ENCODE measurements around the gene ELMO3.

DNA sequence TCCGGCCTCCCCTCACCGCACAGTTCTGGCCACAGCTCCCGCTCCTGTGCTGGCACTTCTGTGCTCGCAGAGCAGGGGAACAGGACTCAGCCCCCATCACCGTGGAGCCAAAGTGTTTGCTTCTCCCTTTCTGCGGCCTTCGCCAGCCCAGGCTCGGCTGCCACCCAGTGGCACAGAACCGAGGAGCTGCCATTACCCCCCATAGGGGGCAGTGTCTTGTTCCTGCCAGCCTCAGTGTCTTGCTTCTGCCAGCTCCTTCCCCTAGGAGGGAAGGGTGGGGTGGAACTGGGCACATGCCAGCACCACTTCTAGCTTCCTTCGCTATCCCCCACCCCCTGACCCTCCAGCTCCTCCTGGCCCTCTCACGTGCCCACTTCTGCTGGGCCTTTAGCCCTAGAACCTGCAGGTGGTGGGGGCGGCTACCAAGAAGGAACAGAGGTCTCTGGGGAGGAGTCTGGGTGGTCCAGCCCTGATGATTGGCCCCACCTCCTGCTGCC lies 645 bp upstream of the ELMO3 start:
- TF ChIP-seq, protein P1, sequence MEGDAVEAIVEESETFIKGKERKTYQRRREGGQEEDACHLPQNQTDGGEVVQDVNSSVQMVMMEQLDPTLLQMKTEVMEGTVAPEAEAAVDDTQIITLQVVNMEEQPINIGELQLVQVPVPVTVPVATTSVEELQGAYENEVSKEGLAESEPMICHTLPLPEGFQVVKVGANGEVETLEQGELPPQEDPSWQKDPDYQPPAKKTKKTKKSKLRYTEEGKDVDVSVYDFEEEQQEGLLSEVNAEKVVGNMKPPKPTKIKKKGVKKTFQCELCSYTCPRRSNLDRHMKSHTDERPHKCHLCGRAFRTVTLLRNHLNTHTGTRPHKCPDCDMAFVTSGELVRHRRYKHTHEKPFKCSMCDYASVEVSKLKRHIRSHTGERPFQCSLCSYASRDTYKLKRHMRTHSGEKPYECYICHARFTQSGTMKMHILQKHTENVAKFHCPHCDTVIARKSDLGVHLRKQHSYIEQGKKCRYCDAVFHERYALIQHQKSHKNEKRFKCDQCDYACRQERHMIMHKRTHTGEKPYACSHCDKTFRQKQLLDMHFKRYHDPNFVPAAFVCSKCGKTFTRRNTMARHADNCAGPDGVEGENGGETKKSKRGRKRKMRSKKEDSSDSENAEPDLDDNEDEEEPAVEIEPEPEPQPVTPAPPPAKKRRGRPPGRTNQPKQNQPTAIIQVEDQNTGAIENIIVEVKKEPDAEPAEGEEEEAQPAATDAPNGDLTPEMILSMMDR (conservative IDR thresholded peaks at IDR 0.05; ENCODE audit: low read depth, low read length): peak; percentile 77
- TF ChIP-seq POLR2A (IDR thresholded peaks at IDR 0.05; ENCODE audit: low read depth, low read length) (no peak), MXI1 (IDR thresholded peaks at IDR 0.05; ENCODE audit: borderline replicate concordance, low read depth, low read length) (no peak), BHLHE40 (IDR thresholded peaks at IDR 0.05; ENCODE audit: low read depth, low read length) (no peak), USF2 (IDR thresholded peaks at IDR 0.05; ENCODE audit: low read depth, low read length) (no peak), MAFK (IDR thresholded peaks at IDR 0.05; ENCODE audit: low read depth, low read length) (no peak), RAD21 (IDR thresholded peaks at IDR 0.05; ENCODE audit: low read length) (peak; percentile 50), CEBPB (IDR thresholded peaks at IDR 0.05; ENCODE audit: low read depth, low read length) (no peak), SMC3 (IDR thresholded peaks at IDR 0.05; ENCODE audit: low read depth, low read length) (peak; percentile 45)

All from IMR-90 (cell line).